Stomach (tissue), 4 donors: ENCODE data around the gene FOXO6.

Experiments used
- CTCF ChIP-seq, 7 experiments: fragments of 450-650 bp in 4 of 7; fragments of 200-600 bp in 3 of 7; sonication (generic) in 3 of 7; IDR thresholded peaks; one replicate each; pipeline ENCODE4 v1.5.1; 2016 to 2019; ENCODE audit warnings: antibody characterized with exemption in 7 of 7, control low read depth in 2 of 7, mild to moderate bottlenecking in 1 of 7
- EP300 ChIP-seq: sonication (generic); formaldehyde crosslinking; IDR thresholded peaks from one replicate; pipeline ENCODE4 v1.6.1; 2017; ENCODE audit warnings: antibody characterized with exemption
- POLR2A ChIP-seq, 4 donors: fragments of 450-650 bp; IDR thresholded peaks; one replicate each; pipeline ENCODE4 v1.6.1; 2016; ENCODE audit warnings: antibody characterized with exemption in 4 of 4, control low read depth in 2 of 4, mild to moderate bottlenecking in 1 of 4, moderate library complexity in 1 of 4

GRCh38 chr1:41426201-41426890 is 65.1 kb downstream of the FOXO6 start:
- TF ChIP-seq CTCF (IDR thresholded peaks at IDR 0.05), result no peak
- no peak for TF ChIP-seq POLR2A (IDR thresholded peaks at IDR 0.05)
- TF ChIP-seq EP300, result no peak
